DOHH2 (cell line): ENCODE data around the gene NEURL2.
"Not testable (repeated sequence)": the region's sequence is repeated elsewhere in the genome, so short reads cannot be mapped to it uniquely, and the experiment has no call there.

ENCODE experiments used
- H3F3A ChIP-seq: fragments of 200-600 bp; sonication (generic), shearing (Covaris generic); 2 replicates; pipeline ENCODE4 v1.6.0; 2016; ENCODE audit warnings: antibody characterized with exemption, mild to moderate bottlenecking; ENCODE audit not compliant: control insufficient read depth, insufficient read depth
- H3K27ac ChIP-seq: fragments of 200-600 bp; sonication (generic); 2 replicates; pipeline ENCODE4 v1.5.1; 2014; ENCODE audit warnings: low read depth, mild to moderate bottlenecking, low read length, moderate library complexity
- H3K27me3 ChIP-seq: fragments of 200-600 bp; sonication (generic); 2 replicates; pipeline ENCODE4 v1.6.1; 2014; ENCODE audit warnings: mild to moderate bottlenecking, low read length, mixed read lengths; ENCODE audit not compliant: control insufficient read depth
- H3K36me3 ChIP-seq: fragments of 200-600 bp; sonication (generic); 2 replicates; pipeline ENCODE4 v1.6.1; 2014; ENCODE audit warnings: mild to moderate bottlenecking, low read length, moderate library complexity, mixed read lengths; ENCODE audit not compliant: control insufficient read depth
- H3K4me1 ChIP-seq: fragments of 200-600 bp; sonication (generic); 2 replicates; pipeline ENCODE4 v1.6.1; 2014; ENCODE audit warnings: mild to moderate bottlenecking, low read length, mixed read lengths; ENCODE audit not compliant: control insufficient read depth
- H3K4me2 ChIP-seq: fragments of 200-600 bp; sonication (generic); 2 replicates; pipeline ENCODE4 v1.6.0; 2014; ENCODE audit warnings: mild to moderate bottlenecking, low read length, moderate library complexity
- H3K4me3 ChIP-seq: fragments of 200-600 bp; sonication (generic); 2 replicates; pipeline ENCODE4 v1.5.1; 2014; ENCODE audit warnings: mild to moderate bottlenecking, low read length, mixed read lengths
- H3K79me2 ChIP-seq: fragments of 200-600 bp; sonication (generic); 2 replicates; pipeline ENCODE4 v1.6.1; 2014; ENCODE audit warnings: mild to moderate bottlenecking, low read length, mixed read lengths; ENCODE audit not compliant: control insufficient read depth
- H3K9me2 ChIP-seq: fragments of 200-600 bp; sonication (generic); replicated peaks from 2 replicates; pipeline ENCODE4 v1.6.1; 2014; ENCODE audit warnings: mild to moderate bottlenecking, low read length, mixed read lengths; ENCODE audit not compliant: control insufficient read depth
- H3K9me3 ChIP-seq: fragments of 200-600 bp; sonication (generic); 2 replicates; pipeline ENCODE4 v1.6.1; 2014; ENCODE audit warnings: antibody characterized with exemption, low read length, mixed read lengths; ENCODE audit not compliant: control insufficient read depth, insufficient read depth
- H4K20me1 ChIP-seq: fragments of 200-600 bp; sonication (generic); 2 replicates; pipeline ENCODE4 v1.6.0; 2014; ENCODE audit warnings: low read depth, mild to moderate bottlenecking, antibody characterized with exemption, low read length, moderate library complexity; ENCODE audit not compliant: control insufficient read depth, insufficient read depth
- CTCF ChIP-seq: fragments of 200-600 bp; sonication (generic); IDR thresholded peaks from one replicate; pipeline ENCODE4 v1.5.1; 2014; ENCODE audit warnings: antibody characterized with exemption, mild to moderate bottlenecking, low read depth, low read length; ENCODE audit not compliant: poor library complexity, severe bottlenecking
- EZH2phosphoT487 ChIP-seq: fragments of 200-600 bp; sonication (generic); IDR thresholded peaks from 2 replicates; pipeline ENCODE4 v1.6.1; 2017; ENCODE audit warnings: borderline replicate concordance, mild to moderate bottlenecking, antibody characterized with exemption, low read length, moderate library complexity, mixed read lengths

Gene NEURL2

GRCh38 chr20:45878076-45878761 lies 12.8 kb downstream of the NEURL2 start:
- Histone ChIP-seq H3K79me2 (peaks cover 22% of the 10 kb centered on the region), H3K27ac (no peak overlapping the region), H3K27me3 (no peaks in the 10 kb centered on the region), H3K4me3 (no peak overlapping the region), H3K9me2 (no peaks in the 10 kb centered on the region), H3K4me1 (peaks cover 7% of the 10 kb centered on the region), H3F3A (no peaks in the 10 kb centered on the region), H3K4me2 (no peak overlapping the region), H3K36me3 (peaks cover 20% of the 10 kb centered on the region), H3K9me3 (no peaks in the 10 kb centered on the region), H4K20me1 (no peaks in the 10 kb centered on the region)
- TF ChIP-seq EZH2phosphoT487 (no peak), CTCF (no peak)

GRCh38 chr20:45874576-45874975 lies 16.4 kb downstream of the NEURL2 start:
- H3K9me3 ChIP-seq = no peaks in the 10 kb centered on the region
- no peak for TF ChIP-seq EZH2phosphoT487
- no peak for TF ChIP-seq CTCF

GRCh38 chr20:45874104-45874481 lies 16.9 kb downstream of the NEURL2 start:
- H3K4me3 ChIP-seq, H3K4me1 ChIP-seq, H3K79me2 ChIP-seq, H3K36me3 ChIP-seq, H3K9me2 ChIP-seq, H3K27ac ChIP-seq, H3F3A ChIP-seq, H4K20me1 ChIP-seq, H3K9me3 ChIP-seq, H3K27me3 ChIP-seq, H3K4me2 ChIP-seq: not testable (repeated sequence)

More at GRCh38 chr20:45874576-45874975, 16.4 kb downstream of the NEURL2 start:
- Histone ChIP-seq H4K20me1 (no peaks in the 10 kb centered on the region), H3K27me3 (no peaks in the 10 kb centered on the region), H3K79me2 (no peaks in the 10 kb centered on the region), H3F3A (no peaks in the 10 kb centered on the region), H3K4me1 (no peaks in the 10 kb centered on the region), H3K27ac (no peak overlapping the region), H3K9me2 (no peaks in the 10 kb centered on the region), H3K4me3 (no peak overlapping the region), H3K36me3 (peaks cover 5% of the 10 kb centered on the region; the same call in 1 of the 2 replicates), H3K4me2 (no peak overlapping the region)

GRCh38 chr20:45873409-45874103 lies 17.5 kb downstream of the NEURL2 start:
- H3K9me2 ChIP-seq = no peaks in the 10 kb centered on the region
- H3K4me2 ChIP-seq = no peak overlapping the region
- H3K9me3 ChIP-seq = no peaks in the 10 kb centered on the region
- H3K4me3 ChIP-seq = no peak overlapping the region
- H3K27ac ChIP-seq = no peak overlapping the region
- no peaks in the 10 kb centered on the region for H4K20me1 ChIP-seq
- H3F3A ChIP-seq = no peaks in the 10 kb centered on the region
- TF ChIP-seq EZH2phosphoT487 (no peak), CTCF (no peak)
- H3K79me2 ChIP-seq = no peaks in the 10 kb centered on the region
- H3K4me1 ChIP-seq = no peaks in the 10 kb centered on the region
- no peaks in the 10 kb centered on the region for H3K27me3 ChIP-seq
- H3K36me3 ChIP-seq = peaks cover 5% of the 10 kb centered on the region; the same call in 1 of the 2 replicates
